GM21360 (cell line): ENCODE data around the gene PPP2R2C.

Experiments
- ATAC-seq: cut with Tn5 transposase; IDR thresholded peaks from one replicate; pipeline ENCODE4 v1.9.1; 2021; ENCODE audit warnings: mild to moderate bottlenecking, moderate library complexity; ENCODE audit not compliant: unreplicated experiment

The PPP2R2C gene

GRCh38 chr4:6472387-6473263 is at the start of gene PPP2R2C:
Gene PPP2R2C, minus strand, starts transcription at chr4:6472614. Its CDS starts 385 bp downstream, at chr4:6472229.
- ATAC-seq, result no peak

DNA sequence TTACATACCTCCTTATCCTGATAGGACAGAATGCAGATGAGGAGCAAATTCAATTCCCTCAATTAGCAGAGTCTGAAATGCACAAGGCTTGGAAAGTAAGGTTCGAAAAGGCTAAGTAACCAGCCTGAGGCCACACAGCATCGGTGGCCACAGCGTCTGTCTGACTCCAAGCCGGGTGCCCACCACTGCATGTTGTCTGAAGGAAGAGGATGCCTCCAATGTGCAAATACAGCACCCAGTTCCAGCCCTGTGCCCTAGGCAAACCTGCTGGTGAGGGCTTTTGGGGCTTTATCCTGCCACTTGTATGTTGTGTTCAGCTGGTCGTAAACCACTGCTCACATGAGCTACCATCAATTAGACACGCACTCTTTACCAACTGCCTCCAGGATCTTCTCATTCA is 48.6 kb upstream of the PPP2R2C start:
- no peak for ATAC-seq

- ATAC-seq, result no peak
Measured at GRCh38 chr4:6520051-6520636, 47.7 kb upstream of the PPP2R2C start.

DNA sequence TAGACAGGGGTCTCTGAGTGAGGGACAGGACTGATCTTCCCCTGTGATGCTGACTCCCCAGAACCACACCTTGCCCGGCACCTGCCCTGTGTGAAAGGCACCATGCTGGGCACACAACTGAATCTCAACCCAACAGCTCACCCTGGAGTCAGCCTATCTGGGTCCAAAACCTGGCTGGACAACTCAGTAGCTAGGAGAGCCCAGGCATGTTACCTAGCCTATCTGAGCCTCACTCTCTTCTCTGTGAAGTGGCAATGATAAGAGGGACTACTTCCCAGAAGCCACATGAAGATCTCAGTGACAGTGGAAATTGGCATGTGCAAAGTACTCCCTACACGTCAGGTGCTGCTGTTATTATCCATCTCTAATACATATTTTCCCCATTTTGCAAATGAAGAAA is 44.8 kb upstream of the PPP2R2C start:
- no peak for ATAC-seq

- ATAC-seq, result no peak
Measured at GRCh38 chr4:6516762-6517161, 44.3 kb upstream of the PPP2R2C start.

DNA sequence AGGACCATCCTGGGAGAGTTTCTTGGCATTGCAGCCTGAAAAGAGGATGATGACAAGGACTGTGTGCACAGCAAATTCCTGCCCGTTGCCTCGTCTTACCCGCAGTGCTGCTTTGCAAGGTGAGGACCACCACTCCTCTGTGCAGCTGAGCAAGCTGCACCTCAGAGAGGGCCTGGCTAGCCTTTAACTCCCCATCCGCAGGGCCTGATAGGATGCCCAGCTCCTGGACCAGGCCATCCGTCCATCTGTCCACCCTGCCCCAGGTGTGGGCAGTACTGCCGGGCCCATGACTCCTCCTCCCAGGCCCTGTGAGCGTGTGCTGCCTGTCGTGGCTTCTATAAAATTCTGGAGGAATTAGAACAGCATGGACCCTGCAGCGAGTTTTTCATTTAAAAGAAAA is 43.9 kb upstream of the PPP2R2C start:
- no peak for ATAC-seq

DNA sequence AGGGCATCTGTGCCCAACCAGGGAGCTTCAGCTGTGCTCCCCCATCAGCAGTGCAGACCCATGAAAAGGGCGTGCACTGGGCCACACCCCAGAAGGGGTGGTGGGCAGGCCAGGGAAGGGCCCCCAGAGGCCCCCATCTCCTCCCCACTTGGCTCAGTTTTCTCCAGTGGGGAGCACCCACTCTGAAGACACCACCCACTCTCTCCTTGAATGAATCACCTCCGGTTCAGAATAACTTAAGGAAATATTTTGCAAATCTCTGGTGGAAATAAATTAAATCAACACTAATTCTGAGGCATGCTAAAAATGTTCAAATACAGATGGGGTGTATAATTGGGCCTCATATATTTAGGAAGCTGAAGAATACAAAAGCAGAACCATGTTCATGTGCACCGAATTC is 41.3 kb upstream of the PPP2R2C start:
- ATAC-seq, result no peak

GRCh38 chr4:6509587-6509986 is 37.2 kb upstream of the PPP2R2C start:
- ATAC-seq, result no peak

DNA sequence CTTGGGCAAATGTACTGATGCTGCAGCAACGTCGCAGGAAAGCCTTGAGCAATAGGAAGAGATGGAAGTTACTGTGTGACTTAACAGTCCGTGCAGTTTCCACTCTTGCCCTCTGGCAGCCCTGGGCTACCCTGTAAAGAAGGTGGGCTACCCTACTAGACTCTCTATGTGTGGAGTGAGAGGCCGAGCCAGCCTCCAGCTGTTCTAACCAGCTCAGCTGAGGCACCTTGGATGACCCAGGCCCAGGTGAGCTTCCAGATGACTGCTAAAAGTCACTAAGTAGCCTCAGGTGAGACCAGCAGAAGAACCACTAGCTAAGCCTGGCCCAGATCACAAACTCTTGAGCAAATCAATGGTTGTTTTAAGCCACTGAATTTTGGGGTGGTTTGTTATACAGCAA is 34.9 kb upstream of the PPP2R2C start:
- no peak for ATAC-seq

GRCh38 chr4:6506616-6507140 is 34.3 kb upstream of the PPP2R2C start:
- no peak for ATAC-seq

DNA sequence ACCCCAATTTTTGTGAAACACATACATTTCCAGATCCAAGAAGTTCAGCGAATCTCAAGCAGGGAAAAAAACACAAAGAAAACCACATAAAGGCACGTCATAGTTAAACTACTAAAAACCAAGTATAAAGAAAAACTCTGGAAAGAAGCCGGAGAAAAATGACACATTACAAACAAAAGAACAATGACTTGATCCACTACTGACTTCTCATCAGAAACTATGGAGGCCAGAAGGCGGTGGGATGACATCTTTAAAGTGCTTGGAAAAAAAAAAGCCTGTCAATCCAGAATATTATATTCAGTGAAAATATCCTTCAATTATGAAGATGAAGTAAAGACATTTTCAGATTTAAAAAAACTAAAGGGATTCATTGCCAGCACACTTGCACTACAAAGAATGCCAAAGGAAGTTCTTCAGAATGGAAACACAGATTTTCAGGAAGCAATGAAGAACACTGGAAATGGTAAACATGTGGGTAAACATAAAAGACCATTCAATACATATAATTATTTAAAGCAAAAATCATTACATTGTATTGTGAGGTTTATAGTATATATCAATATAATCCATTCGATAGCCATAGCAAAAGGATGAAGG is 32.6 kb upstream of the PPP2R2C start:
- no peak for ATAC-seq

DNA sequence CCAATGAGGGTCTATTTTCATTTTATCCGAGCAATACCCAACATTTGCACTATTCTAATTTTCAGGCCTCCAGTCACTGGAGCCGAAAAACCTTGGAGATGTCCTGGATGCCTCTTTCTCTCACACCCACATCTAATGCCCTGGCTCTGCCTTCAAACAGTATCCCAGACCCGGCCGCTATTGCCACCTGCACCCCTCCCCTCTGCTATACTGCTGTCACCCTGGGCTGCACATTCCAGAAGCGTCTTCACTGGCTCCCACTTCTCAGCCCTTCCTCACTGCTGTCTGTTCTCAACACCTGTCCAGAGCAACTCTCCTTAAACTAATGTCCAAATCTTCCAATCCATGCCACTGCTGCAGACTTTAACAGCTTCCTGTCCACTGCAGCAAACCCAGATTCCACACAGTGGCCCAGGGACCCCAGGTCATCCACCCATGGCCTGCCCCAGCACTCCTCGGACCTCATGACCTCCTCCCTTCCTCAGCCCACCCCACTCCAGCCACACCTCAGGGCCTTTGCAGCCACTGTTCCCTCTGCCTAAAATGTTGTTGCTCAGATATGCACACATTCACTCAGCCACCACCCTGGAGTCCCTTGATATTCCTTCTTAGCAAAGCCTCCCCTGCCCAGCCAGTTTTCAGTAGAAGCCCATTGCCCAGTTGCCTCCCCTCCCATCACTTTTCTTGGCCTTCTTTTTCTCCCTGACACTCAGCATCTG is 30.5 kb upstream of the PPP2R2C start:
- no peak for ATAC-seq

- no peak for ATAC-seq
Measured at GRCh38 chr4:6502147-6502546, 29.7 kb upstream of the PPP2R2C start.

DNA sequence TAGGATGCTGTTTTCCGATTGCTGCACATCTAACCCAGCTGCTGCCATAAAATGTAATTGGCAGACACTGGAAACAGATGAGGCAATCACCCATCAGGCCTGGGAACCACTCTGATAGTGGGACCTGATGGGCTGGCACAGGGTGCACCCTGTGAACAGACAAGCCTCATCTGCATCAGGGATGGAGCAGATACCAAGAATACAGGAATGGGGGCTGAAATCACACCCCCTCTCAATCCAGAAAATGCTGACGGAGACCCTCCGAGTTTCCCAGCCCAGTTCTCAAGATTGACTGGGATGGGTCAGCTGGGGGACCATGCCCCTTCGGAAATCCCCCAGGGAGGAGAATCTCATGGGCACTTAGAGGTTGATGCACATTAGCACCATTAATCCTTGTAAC is 28.8 kb upstream of the PPP2R2C start:
- no peak for ATAC-seq

DNA sequence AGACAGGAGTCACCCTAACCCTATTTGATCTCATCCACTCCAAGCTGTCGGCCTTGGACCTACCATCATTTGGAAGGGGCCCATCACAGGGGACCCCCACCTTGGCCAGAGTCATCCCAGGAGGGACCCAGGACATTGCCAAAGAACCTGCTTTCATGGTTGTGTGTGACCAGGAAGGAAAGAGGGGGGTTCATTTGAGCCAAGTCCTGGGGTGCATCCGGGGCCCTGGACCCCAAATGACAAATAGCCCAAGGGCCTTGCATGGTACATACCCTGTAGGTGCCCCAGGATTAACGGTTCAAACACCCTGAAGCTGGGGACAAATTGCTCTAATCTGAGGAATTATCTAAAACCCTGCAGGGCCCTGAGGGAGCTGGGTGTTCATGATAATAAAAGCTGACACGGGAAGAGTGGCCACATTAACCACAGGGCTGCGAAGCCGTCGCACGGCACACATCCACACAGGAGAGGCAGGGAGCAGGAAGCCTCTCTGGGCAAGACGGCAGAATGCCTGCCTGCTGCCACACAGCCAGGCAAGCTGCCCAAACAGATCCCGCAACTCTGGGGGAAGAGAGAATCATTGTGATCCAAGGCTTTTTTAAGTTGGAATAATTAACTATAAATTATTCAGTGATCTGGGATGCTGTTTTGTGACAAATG is 28.2 kb upstream of the PPP2R2C start:
- no peak for ATAC-seq

- ATAC-seq, result no peak
Measured at GRCh38 chr4:6499238-6499600, 26.8 kb upstream of the PPP2R2C start.

DNA sequence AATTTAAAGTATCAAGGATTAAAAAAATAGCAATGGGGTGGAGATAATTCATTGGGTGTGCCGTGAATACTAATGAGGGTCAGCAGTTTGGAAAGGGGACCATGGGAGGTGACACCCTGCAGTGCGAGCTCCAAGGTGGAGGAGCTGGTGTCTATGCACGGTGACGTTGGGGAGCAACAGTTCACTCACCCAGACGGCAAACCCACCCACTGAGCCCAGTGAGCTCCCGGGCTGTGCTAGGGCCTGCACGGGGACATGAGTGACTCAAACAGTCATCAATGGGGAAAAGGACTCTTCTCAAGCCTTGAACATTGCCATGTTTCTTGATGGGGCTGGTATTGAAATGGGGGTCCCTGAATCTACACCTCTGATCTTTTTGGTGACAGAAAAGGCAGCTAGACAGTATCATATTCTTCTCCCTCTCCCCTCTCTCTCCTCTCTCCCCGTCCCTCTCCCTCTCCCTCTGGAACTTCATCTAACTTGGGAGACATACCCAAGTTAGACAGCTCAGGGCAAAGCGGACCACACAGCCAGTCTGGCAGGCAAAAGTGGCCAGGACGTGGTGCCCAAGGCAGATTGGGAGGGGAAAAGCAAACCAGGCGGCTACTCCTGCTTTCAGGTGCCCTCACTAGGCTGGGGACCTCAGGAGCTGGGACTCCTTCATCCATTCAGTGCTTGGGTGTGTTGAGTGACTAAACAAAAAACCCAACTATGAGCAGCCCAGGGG is 26.3 kb upstream of the PPP2R2C start:
- no peak for ATAC-seq

GRCh38 chr4:6497796-6498195 is 25.4 kb upstream of the PPP2R2C start:
- ATAC-seq, result no peak

DNA sequence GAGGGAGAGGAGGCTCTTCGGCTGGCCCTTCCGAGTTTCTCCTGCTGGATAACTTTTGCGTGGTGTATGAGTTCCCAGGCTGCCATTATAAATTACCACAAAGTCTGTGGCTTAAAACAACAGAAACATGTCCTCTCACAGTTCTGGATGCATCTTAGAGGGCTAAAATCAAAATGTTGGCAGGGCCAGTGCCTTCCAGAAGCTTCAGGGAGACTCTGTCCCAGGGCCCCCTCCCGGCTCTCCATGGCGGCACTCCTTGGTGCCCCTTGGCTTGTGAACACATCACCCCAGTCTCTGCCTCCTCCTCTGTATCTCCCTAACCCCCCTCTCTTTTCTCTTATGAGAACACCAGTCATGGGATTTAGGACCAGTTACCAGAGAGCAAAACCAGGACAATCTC is 23.3 kb upstream of the PPP2R2C start:
- ATAC-seq, result no peak

DNA sequence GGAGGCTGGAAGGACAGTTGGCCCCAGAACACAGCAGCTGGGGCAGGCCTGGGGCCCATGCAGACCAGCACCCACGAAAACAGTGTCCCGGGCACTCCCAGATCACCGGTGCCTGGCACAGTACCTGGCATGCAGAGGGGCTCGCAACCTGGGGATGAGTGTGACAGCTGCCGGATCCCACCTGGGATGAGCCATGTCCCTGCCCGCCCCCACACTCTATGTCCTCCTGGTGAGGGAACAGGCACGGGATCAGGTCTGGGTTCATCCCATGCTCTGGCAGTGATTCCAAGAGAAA is 22.8 kb upstream of the PPP2R2C start:
- no peak for ATAC-seq
